GM18520 (cell line): Measurements from ENCODE around the gene CCDC7.
"Not testable (repeated sequence)": the region's sequence is repeated elsewhere in the genome, so short reads cannot be mapped to it uniquely, and the experiment has no call there.

Experiments
- ATAC-seq: cut with Tn5 transposase; IDR thresholded peaks from one replicate; pipeline ENCODE4 v1.9.1; 2021; ENCODE audit not compliant: unreplicated experiment

Gene CCDC7

GRCh38 chr10:32446536-32447406 is 831 bp downstream of the CCDC7 start:
- ATAC-seq = no peak

- no peak for ATAC-seq
Observed at GRCh38 chr10:32454148-32454547, 8.2 kb downstream of the CCDC7 start.

GRCh38 chr10:32459051-32459698 is 13.2 kb downstream of the CCDC7 start:
- ATAC-seq = no peak

GRCh38 chr10:32461203-32461602 is 15.3 kb downstream of the CCDC7 start:
- no peak for ATAC-seq

GRCh38 chr10:32471232-32471631 is 25.3 kb downstream of the CCDC7 start:
- no peak for ATAC-seq

GRCh38 chr10:32477499-32477898 is 31.6 kb downstream of the CCDC7 start:
- ATAC-seq = no peak

GRCh38 chr10:32481606-32482005 is 35.7 kb downstream of the CCDC7 start:
- ATAC-seq = no peak

GRCh38 chr10:32483019-32483502 is 37.1 kb downstream of the CCDC7 start:
- not testable (repeated sequence) for ATAC-seq

- ATAC-seq = not testable (repeated sequence)
Observed at GRCh38 chr10:32488038-32488437, 42.1 kb downstream of the CCDC7 start.

GRCh38 chr10:32489158-32489557 is 43.2 kb downstream of the CCDC7 start:
- ATAC-seq = no peak

- no peak for ATAC-seq
Observed at GRCh38 chr10:32489901-32490300, 44.0 kb downstream of the CCDC7 start.

GRCh38 chr10:32494562-32494961 is 48.6 kb downstream of the CCDC7 start:
- not testable (repeated sequence) for ATAC-seq

- ATAC-seq = not testable (repeated sequence)
Observed at GRCh38 chr10:32500136-32500535, 54.2 kb downstream of the CCDC7 start.

GRCh38 chr10:32501906-32502305 is 56.0 kb downstream of the CCDC7 start:
- no peak for ATAC-seq

- ATAC-seq = not testable (repeated sequence)
Observed at GRCh38 chr10:32505762-32506420, 60.0 kb downstream of the CCDC7 start.

- no peak for ATAC-seq
Observed at GRCh38 chr10:32511599-32511998, 65.7 kb downstream of the CCDC7 start.

GRCh38 chr10:32516567-32517495 is 70.9 kb downstream of the CCDC7 start:
- no peak for ATAC-seq

GRCh38 chr10:32530231-32530630 is 84.3 kb downstream of the CCDC7 start:
- no peak for ATAC-seq

- no peak for ATAC-seq
Observed at GRCh38 chr10:32538256-32538655, 92.3 kb downstream of the CCDC7 start.

- ATAC-seq = no peak
Observed at GRCh38 chr10:32540691-32541470, 94.9 kb downstream of the CCDC7 start.
